Transverse colon (tissue), 4 donors: ENCODE measurements around the gene MED15. TPM values are rescaled to one million over a fixed set of nuclear protein-coding genes. Genes with fewer than 3 reads are reported as not detected.
"Not testable (repeated sequence)": the region's sequence is repeated elsewhere in the genome, so short reads cannot be mapped to it uniquely, and the experiment has no call there.

Experiments
- DNase-seq: peaks from one replicate; pipeline ENCODE4 v3.0.0-alpha.2; 2019
- H3K27ac ChIP-seq, 4 donors: fragments of 200-600 bp; sonication (generic); 2 replicates each; pipeline ENCODE4 v1.5.1; 2016 to 2018; ENCODE audit warnings: inconsistent platforms in 4 of 4
- H3K27me3 ChIP-seq: fragments of 200-600 bp; sonication (generic); 2 replicates; pipeline ENCODE4 v1.5.1; 2017; ENCODE audit warnings: inconsistent platforms
- H3K36me3 ChIP-seq, 4 donors: fragments of 200-600 bp; sonication (generic); 2 replicates each; pipeline ENCODE4 v1.5.1; 2017 to 2019; ENCODE audit warnings: inconsistent platforms in 4 of 4
- H3K4me1 ChIP-seq, 4 donors: fragments of 200-600 bp; sonication (generic); 2 replicates each; pipeline ENCODE4 v1.5.1; 2017 to 2020; ENCODE audit warnings: inconsistent platforms in 4 of 4
- H3K4me3 ChIP-seq, 4 donors: fragments of 200-600 bp; sonication (generic); 1 replicate in 1 of 4; 2 replicates in 3 of 4; pipeline versions ENCODE4 v1.5.1 to v1.6.1; 2017 to 2019; ENCODE audit warnings: inconsistent platforms in 4 of 4
- H3K9me3 ChIP-seq, 2 donors: fragments of 200-600 bp; sonication (generic); 2 replicates each; pipeline ENCODE4 v1.5.1; 2017 to 2019; ENCODE audit warnings: inconsistent platforms in 2 of 2
- EP300 ChIP-seq: sonication (generic); formaldehyde crosslinking; IDR thresholded peaks from one replicate; pipeline ENCODE4 v1.6.1; 2017; ENCODE audit warnings: antibody characterized with exemption, low read depth
- POLR2A ChIP-seq: fragments of 450-650 bp; IDR thresholded peaks from one replicate; pipeline ENCODE4 v1.6.1; 2016; ENCODE audit warnings: antibody characterized with exemption, mild to moderate bottlenecking, moderate library complexity
- POLR2AphosphoS5 ChIP-seq, 3 donors: sonication (generic); formaldehyde crosslinking; IDR thresholded peaks; one replicate each; pipeline ENCODE4 v1.6.1; 2016; ENCODE audit warnings: antibody characterized with exemption in 3 of 3
- WGBS, 2 donors: methylation state at CpG; one replicate each; pipeline ENCODE4 v1.1.5; 2018; ENCODE audit warnings: low coverage in 1 of 2; 5-methylcytosine and 5-hydroxymethylcytosine counted together
- in situ Hi-C, 4 donors: fragments of 200-750 bp; cut with MboI; loops; one replicate each; pipeline versions ENCODE4 v1.15.0 to v1.15.1; 2017; ENCODE audit warnings: low sequenced_read_pairs in 3 of 4, low pct_ligation_motif_present in 1 of 4, low pct_unique_long_range_greater_than_20kb in 1 of 4
- intact Hi-C: fragments of 100-400 bp; cut with DNase I; formaldehyde crosslinking; loops from one replicate; pipeline ENCODE4 v1.15.1; 2023; ENCODE audit warnings: low total_unique reads
- total RNA-seq, 4 donors: library from RNA; depleted of rRNA; stranded (reverse); fragments of >200 nt; gene quantifications; one replicate each; pipeline ENCODE4 v1.1.0, GENCODE V29; 2016
- TF ChIP-seq, protein P1 (sequence below), 5 experiments: fragments of 200-600 bp in 3 of 5; fragments of 450-650 bp in 2 of 5; sonication (generic) in 3 of 5; IDR thresholded peaks; 1 replicate in 2 of 5; 2 replicates in 3 of 5; pipeline ENCODE4 v1.5.1; 2016 to 2017; ENCODE audit warnings: antibody characterized with exemption in 5 of 5, inconsistent platforms in 3 of 5, mild to moderate bottlenecking in 2 of 5, moderate library complexity in 1 of 5

The MED15 gene
- total RNA-seq, 4 donors from 2014 or later: 70.3 to 211 (median 116) TPM

- Histone ChIP-seq H3K4me1 (peaks cover 0 to 2% (median under 1%) of the 10 kb centered on the region in 4 donors), H3K4me3 (no peak overlapping the region), H3K9me3 (no peaks in the 10 kb centered on the region), H3K27me3 (no peaks in the 10 kb centered on the region), H3K27ac (no peak overlapping the region), H3K36me3 (peaks cover 0 to 33% (median 0%) of the 10 kb centered on the region in 4 donors)
- in situ Hi-C loops: no loop called here
- DNase-seq: no peak
- TF ChIP-seq EP300 (no peak), POLR2A (no peak), POLR2AphosphoS5 (IDR thresholded peaks at IDR 0.05) (no peak)
- TF ChIP-seq, protein P1, sequence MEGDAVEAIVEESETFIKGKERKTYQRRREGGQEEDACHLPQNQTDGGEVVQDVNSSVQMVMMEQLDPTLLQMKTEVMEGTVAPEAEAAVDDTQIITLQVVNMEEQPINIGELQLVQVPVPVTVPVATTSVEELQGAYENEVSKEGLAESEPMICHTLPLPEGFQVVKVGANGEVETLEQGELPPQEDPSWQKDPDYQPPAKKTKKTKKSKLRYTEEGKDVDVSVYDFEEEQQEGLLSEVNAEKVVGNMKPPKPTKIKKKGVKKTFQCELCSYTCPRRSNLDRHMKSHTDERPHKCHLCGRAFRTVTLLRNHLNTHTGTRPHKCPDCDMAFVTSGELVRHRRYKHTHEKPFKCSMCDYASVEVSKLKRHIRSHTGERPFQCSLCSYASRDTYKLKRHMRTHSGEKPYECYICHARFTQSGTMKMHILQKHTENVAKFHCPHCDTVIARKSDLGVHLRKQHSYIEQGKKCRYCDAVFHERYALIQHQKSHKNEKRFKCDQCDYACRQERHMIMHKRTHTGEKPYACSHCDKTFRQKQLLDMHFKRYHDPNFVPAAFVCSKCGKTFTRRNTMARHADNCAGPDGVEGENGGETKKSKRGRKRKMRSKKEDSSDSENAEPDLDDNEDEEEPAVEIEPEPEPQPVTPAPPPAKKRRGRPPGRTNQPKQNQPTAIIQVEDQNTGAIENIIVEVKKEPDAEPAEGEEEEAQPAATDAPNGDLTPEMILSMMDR (IDR thresholded peaks at IDR 0.05): no peak
- intact Hi-C loops: no loop called here
- WGBS, 2 donors: 65 to 96% methylated on average over 2 to 3 of the region's 3 CpGs
Measured at GRCh38 chr22:20542055-20542454, 34.6 kb downstream of the MED15 start.

DNA sequence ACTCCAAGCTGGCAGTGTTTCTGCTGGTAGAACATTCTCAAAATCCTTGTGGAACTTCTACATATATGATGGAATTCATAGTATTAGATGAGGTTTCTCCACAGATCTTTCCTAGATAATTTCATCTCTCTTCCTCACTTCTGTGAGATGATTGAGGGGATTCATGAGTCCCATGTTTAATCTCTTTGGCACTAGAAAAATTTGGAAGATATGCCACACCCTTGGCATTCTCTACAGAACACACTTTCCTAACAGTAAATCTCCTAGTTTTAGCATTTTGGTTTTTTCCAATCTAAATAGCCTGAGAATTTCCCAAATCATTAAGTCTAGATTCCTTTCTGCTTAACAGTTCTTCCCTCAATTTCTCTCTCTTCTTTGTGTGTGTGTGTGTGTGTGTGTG is 35.3 kb downstream of the MED15 start:
- in situ Hi-C loops (no loop called here), intact Hi-C loops (no loop called here)

GRCh38 chr22:20545318-20545634 is 37.9 kb downstream of the MED15 start:
- 92% methylated on average over 3 of the region's 3 CpGs for WGBS, 2 donors
- H3K4me3 ChIP-seq, in situ Hi-C loops, H3K27me3 ChIP-seq, DNase-seq, H3K9me3 ChIP-seq, H3K27ac ChIP-seq, intact Hi-C loops: not testable (repeated sequence)
- Histone ChIP-seq H3K36me3 (peaks cover 0 to 23% (median 0%) of the 10 kb centered on the region in 4 donors), H3K4me1 (peaks cover 11 to 22% (median 15%) of the 10 kb centered on the region in 4 donors)

More for the DNA sequence above, 35.3 kb downstream of the MED15 start:
- Histone ChIP-seq H3K36me3 (peaks cover 0 to 33% (median 0%) of the 10 kb centered on the region in 4 donors), H3K4me3 (no peak overlapping the region), H3K4me1 (peaks cover 0 to 3% (median 1%) of the 10 kb centered on the region in 4 donors), H3K27ac (no peak overlapping the region), H3K9me3 (no peaks in the 10 kb centered on the region), H3K27me3 (no peaks in the 10 kb centered on the region)
- no peak for TF ChIP-seq POLR2AphosphoS5 (IDR thresholded peaks at IDR 0.05)
- no peak for TF ChIP-seq POLR2A
- TF ChIP-seq EP300: no peak
- TF ChIP-seq, protein P1 (IDR thresholded peaks at IDR 0.05): no peak
- no peak for DNase-seq

DNA sequence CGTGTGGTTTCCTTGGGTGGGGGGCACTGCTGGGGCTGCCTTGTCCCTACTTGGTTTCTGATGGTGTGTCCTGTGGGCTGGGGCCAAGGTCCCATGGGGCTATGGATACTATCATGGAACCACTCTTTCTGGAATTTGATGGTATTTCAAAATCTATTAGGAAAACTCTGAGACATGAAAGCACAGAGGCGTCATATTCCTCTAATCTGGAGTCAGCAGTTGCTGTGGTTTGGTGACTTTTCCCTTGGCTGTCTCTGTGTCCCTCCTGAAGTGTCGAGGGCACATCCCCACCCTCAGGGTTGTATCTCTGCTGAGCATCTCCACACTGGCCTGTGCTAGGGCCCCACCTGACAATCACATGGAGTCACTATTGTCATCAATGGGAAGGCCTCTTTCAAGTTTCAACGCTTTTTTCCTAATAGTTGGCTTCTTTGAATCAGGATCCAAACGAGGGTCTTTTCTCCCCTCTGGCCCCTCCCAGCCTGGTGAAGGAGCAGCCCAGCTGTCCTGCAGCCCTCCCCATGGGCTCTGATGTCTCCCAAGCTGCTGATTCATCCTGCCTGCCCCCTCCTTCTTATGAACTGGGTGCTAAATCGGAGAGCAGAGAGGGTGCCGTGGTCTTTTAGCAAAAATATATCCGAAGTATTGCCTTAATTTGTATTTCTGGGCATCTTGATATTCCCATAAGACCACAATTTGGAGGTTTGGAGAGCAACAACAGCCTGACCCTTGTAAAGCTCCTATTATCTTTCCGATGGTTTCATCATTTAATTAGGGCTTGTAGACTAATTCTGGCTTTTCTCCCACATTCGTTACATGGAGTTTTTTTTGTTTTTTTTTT is 38.5 kb downstream of the MED15 start:
- Histone ChIP-seq H3K4me3 (no peak overlapping the region), H3K36me3 (peaks cover 0 to 23% (median 0%) of the 10 kb centered on the region in 4 donors), H3K27me3 (no peaks in the 10 kb centered on the region), H3K4me1 (peaks cover 18 to 28% (median 21%) of the 10 kb centered on the region in 4 donors), H3K27ac (no peak overlapping the region), H3K9me3 (no peaks in the 10 kb centered on the region)
- TF ChIP-seq, protein P1 (IDR thresholded peaks at IDR 0.05): no peak
- no peak for TF ChIP-seq EP300
- TF ChIP-seq POLR2AphosphoS5 (IDR thresholded peaks at IDR 0.05): no peak
- TF ChIP-seq POLR2A: no peak
- in situ Hi-C loops: no loop called here
- intact Hi-C loops: no loop called here
- 88 to 100% methylated on average over 1 to 10 of the region's 10 CpGs for WGBS, 2 donors
- DNase-seq: no peak
